Head of caudate nucleus (tissue), 42 donors: ENCODE results near the gene PLG.
A peak's percentile ranks its signal among the peaks of the same experiment; 100 is the strongest.
"Not testable (repeated sequence)": the region's sequence is repeated elsewhere in the genome, so short reads cannot be mapped to it uniquely, and the experiment has no call there.

Experiments
- DNase-seq, 42 donors: peaks; one replicate each; pipeline versions ENCODE4 v3.0.0 to v3.0.0-alpha.2; 2020 to 2021; ENCODE audit warnings: mixed read lengths in 7 of 42
- intact Hi-C: fragments of 100-400 bp; cut with DNase I; formaldehyde crosslinking; loops from one replicate; pipeline ENCODE4 v1.15.0; 2022

PLG gene

GRCh38 chr6:160695622-160696021, 6.4 kb upstream of the PLG start:
- DNase-seq, intact Hi-C loops: not testable (repeated sequence)

GRCh38 chr6:160696884-160697283, 5.2 kb upstream of the PLG start:
- not testable (repeated sequence) for DNase-seq

GRCh38 chr6:160697826-160698225, 4.2 kb upstream of the PLG start:
- intact Hi-C loops = no loop called here
- no peak for DNase-seq

More at GRCh38 chr6:160696884-160697283, 5.2 kb upstream of the PLG start:
- intact Hi-C loops = not testable (repeated sequence)

- DNase-seq, intact Hi-C loops: not testable (repeated sequence)
These were observed 2.6 kb downstream of the PLG start for GRCh38 chr6:160704688-160705087.

GRCh38 chr6:160708993-160709392, 6.9 kb downstream of the PLG start:
- intact Hi-C loops, DNase-seq: not testable (repeated sequence)

DNA sequence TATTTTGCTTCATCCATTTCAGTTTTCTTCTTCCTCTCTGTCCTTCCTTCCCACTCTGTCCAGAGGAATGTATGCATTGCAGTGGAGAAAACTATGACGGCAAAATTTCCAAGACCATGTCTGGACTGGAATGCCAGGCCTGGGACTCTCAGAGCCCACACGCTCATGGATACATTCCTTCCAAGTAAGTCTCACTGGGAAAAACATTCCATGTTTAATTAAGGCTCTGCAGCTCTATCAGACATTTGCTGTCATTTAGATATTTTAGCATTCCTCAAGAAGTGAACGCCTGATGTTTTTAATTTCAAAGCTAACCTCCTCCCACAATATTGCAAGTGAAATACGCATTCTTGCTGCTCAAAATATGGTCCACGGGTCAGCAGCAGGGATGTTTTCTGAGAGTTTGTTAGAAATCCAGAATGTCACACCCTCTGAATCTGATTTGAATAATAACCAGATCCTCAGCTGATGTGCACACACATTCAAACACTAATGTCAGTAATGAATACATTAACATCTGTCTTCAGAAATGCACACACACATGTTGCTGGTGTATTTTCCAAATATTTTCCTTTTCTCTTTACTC, 12.8 kb downstream of the PLG start:
- intact Hi-C loops = no loop called here

DNA sequence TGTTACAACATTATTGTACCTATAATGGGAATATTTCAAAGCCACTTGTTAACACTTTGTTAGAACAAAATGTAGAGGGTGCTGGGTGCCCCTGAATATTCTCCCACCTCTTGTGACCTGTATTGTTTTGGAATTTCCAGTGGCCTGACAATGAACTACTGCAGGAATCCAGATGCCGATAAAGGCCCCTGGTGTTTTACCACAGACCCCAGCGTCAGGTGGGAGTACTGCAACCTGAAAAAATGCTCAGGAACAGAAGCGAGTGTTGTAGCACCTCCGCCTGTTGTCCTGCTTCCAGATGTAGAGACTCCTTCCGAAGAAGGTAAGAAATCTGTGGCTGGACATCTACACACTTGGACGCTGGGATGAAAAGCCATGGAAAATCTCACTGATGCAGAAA, 28.9 kb downstream of the PLG start:
- intact Hi-C loops = no loop called here
- DNase-seq = no peak

More for the DNA sequence above, 12.8 kb downstream of the PLG start:
- DNase-seq = no peak

DNA sequence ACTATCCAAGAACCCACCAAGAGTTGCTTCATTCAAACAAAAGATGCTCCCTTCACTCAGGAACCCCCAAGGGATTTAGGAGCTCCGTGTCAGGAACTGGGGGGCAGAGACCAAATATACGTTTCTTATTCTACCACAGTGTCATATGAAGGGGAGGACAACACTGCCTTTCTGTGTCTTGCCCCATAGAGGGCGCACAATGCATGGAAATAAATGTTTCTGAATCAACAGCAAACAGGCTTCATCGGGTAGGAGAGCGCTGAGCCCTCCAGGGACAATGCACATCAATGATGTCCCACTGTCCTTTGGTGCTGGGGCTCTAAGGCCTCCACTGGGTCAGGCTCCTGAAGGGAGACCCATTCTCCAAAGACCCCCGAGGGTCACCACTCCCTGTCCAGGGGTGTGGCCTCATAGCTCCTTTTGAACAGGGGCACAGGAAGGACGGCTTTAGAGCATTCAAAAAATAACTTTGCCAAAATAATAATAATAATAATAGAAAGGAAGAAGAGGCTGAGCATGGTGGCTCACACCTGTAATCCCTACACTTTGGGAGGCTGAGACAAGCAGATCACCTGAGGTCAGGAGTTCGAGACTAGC, 31.1 kb downstream of the PLG start:
- DNase-seq = peak in 41 of 42 donors; percentile 5 to 76 (median 43)

GRCh38 chr6:160734627-160735026, 32.6 kb downstream of the PLG start:
- intact Hi-C loops = no loop called here

More for the DNA sequence above, 31.1 kb downstream of the PLG start:
- intact Hi-C loops = no loop called here

DNA sequence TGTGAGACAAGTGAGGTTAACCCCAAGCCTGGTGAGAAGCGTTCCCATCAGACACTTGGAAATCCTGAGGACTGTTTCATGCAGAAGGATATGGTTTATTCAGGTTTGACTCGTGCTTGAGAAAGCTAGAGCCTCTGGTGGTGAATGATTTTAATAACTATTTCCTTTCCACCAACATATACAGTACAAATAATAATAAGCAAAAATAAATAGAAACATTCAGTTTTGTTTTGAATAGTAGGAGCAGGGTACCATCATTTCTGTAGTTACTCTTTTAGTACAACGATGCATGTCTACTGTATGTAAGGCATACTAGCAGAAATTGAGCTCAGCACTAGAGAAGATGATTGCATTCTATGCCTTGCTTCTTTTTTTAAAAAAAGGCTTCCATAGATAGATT, 33.5 kb downstream of the PLG start:
- intact Hi-C loops = no loop called here
- no peak for DNase-seq

More at GRCh38 chr6:160734627-160735026, 32.6 kb downstream of the PLG start:
- no peak for DNase-seq

DNA sequence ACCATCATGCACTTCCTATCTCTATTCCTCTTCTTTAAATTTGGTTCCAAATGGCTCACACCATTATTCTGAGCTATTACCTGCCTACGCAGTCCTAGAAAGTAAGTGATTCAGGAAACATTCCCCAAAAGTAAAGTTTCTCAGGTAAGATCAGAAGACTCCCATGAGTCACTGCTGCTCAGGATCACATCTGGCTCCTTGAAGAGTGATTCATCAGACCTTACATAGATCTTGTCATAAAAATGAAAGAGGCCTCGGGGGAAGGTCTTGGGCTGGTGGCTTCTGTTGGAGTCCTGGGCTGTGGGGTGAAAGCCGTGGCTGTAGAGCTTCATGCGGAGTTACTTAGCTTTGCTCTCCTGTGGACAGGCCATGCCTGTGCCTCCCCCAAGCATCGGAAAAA, 35.9 kb downstream of the PLG start:
- DNase-seq = no peak
- intact Hi-C loops = no loop called here

- no peak for DNase-seq
These were observed 37.9 kb downstream of the PLG start for GRCh38 chr6:160739955-160740354.

GRCh38 chr6:160741012-160741411, 39.0 kb downstream of the PLG start:
- intact Hi-C loops, DNase-seq: not testable (repeated sequence)

More at GRCh38 chr6:160739955-160740354, 37.9 kb downstream of the PLG start:
- intact Hi-C loops = no loop called here

GRCh38 chr6:160742090-160742489, 40.0 kb downstream of the PLG start:
- no peak for DNase-seq
- intact Hi-C loops = no loop called here

- intact Hi-C loops = no loop called here
- no peak for DNase-seq
These were observed 48.2 kb downstream of the PLG start for GRCh38 chr6:160750276-160750689.

- intact Hi-C loops = not testable (repeated sequence)
These were observed 51.2 kb downstream of the PLG start for GRCh38 chr6:160753211-160753610.

DNA sequence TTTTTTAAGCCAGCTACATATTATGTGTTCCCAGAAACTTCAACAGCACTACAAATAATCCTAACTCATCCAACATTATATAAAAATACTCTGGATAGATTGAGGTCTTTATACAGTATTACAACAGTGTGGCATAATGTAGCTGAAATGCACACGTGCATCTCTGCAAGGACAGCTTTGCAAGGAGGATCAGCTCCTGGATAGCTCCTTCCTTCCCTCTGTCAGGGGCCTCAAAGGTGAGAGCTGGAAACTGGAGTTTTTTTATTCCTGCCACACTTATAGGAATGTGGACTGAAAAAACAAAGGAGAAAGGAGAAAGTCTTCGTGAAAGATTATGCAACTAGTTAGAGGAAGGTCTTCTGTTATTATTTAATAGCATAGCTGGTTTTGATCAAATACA, 53.1 kb downstream of the PLG start:
- DNase-seq = no peak
- intact Hi-C loops = no loop called here

More at GRCh38 chr6:160753211-160753610, 51.2 kb downstream of the PLG start:
- not testable (repeated sequence) for DNase-seq

DNA sequence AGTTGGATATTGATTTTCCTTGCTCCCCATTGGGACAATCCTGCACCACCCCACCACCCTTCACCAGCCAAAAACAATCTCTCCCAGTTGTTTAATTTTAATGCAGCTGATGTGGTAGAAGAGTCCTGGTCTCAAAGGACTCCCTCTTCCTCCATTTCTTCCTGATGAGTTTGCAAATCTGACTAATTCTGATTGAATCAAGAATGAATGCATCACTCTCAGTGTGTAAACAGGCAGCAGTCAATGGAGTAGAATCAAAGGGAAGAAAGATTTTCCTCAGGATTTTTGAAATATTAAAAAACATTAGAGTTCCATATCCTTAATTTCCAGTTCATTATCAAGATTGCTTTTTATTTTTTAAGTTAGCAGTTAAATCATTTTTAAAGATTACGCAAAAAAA, 54.0 kb downstream of the PLG start:
- no peak for DNase-seq
- intact Hi-C loops = no loop called here

DNA sequence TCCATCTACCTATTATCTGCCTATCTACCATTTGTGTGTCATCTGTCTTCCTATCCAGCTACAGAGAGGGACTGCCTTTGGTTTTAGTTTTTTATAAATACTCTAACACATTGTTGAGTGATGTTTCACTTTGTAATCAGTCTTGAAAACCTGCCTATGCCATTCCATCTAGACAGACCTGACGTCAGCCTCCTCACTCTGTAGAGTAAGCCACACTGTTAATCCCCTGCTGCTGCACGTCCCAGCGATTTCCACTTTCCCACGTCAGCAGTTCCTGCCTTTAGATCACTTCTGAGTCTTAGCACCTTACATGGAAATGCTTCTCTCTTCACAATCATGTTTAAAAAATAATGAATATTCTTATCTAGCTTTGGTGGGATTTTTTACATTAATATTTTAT, 54.8 kb downstream of the PLG start:
- intact Hi-C loops = no loop called here
- no peak for DNase-seq

GRCh38 chr6:160764847-160765246, 62.8 kb downstream of the PLG start:
- no peak for DNase-seq
- intact Hi-C loops = no loop called here

- no peak for DNase-seq
- intact Hi-C loops = no loop called here
These were observed 63.4 kb downstream of the PLG start for GRCh38 chr6:160765412-160765811.
